Gastrocnemius medialis (tissue), 4 donors: Measurements from ENCODE around the gene NBEA. TPM values are rescaled to one million over a fixed set of nuclear protein-coding genes. Genes with fewer than 3 reads are reported as not detected.

ENCODE experiments used
- ATAC-seq, 2 donors: fragments of 150-250 bp; one replicate each; pipeline ENCODE4 v1.9.1; 2016
- DNase-seq, 2 donors: peaks; one replicate each; pipeline ENCODE4 v3.0.0-alpha.2; 2019
- H3K27ac ChIP-seq, 4 donors: fragments of 200-600 bp; sonication (generic); 1 replicate in 1 of 4; 2 replicates in 3 of 4; pipeline ENCODE4 v1.5.1; 2016 to 2018; ENCODE audit warnings: mild to moderate bottlenecking in 2 of 4, moderate library complexity in 1 of 4
- H3K27me3 ChIP-seq, 3 donors: fragments of 200-600 bp; sonication (generic) in 2 of 3; 1 replicate in 1 of 3; 2 replicates in 2 of 3; pipeline versions ENCODE4 v1.5.1 to v1.6.0; 2016 to 2019; ENCODE audit warnings: mild to moderate bottlenecking in 1 of 3, moderate library complexity in 1 of 3
- H3K36me3 ChIP-seq, 2 donors: fragments of 200-600 bp; sonication (generic) in 1 of 2; one replicate each; pipeline ENCODE4 v1.5.1; 2017 to 2018
- H3K4me1 ChIP-seq, 2 donors: fragments of 200-600 bp; sonication (generic) in 1 of 2; one replicate each; pipeline ENCODE4 v1.5.1; 2016 to 2017; ENCODE audit warnings: mild to moderate bottlenecking in 2 of 2
- H3K4me3 ChIP-seq, 4 donors: fragments of 200-600 bp; sonication (generic) in 3 of 4; 1 replicate in 1 of 4; 2 replicates in 3 of 4; pipeline ENCODE4 v1.5.1; 2016 to 2019; ENCODE audit warnings: mild to moderate bottlenecking in 2 of 4
- H3K9me3 ChIP-seq, 3 donors: fragments of 200-600 bp; sonication (generic) in 2 of 3; 1 replicate in 1 of 3; 2 replicates in 2 of 3; pipeline ENCODE4 v1.5.1; 2016 to 2019
- CTCF ChIP-seq, 5 experiments: fragments of 450-650 bp in 3 of 5; fragments of 200-600 bp in 2 of 5; sonication (generic) in 2 of 5; IDR thresholded peaks in 4 of 5; conservative IDR thresholded peaks in 1 of 5; 1 replicate in 4 of 5; 2 replicates in 1 of 5; pipeline ENCODE4 v1.5.1; 2016 to 2019; ENCODE audit warnings: antibody characterized with exemption in 5 of 5, mild to moderate bottlenecking in 3 of 5, moderate library complexity in 3 of 5
- POLR2A ChIP-seq, 2 donors: fragments of 450-650 bp; IDR thresholded peaks; one replicate each; pipeline ENCODE4 v1.6.1; 2017; ENCODE audit warnings: antibody characterized with exemption in 2 of 2, mild to moderate bottlenecking in 2 of 2, moderate library complexity in 2 of 2
- in situ Hi-C, 4 donors: fragments of 200-750 bp; cut with MboI; loops; one replicate each; pipeline versions ENCODE4 v1.15.0 to v1.8.0; 2017; ENCODE audit warnings: low sequenced_read_pairs in 4 of 4
- intact Hi-C: fragments of 100-400 bp; cut with DNase I; formaldehyde crosslinking; loops from one replicate; pipeline ENCODE4 v1.15.1; 2023; ENCODE audit warnings: low total_unique reads
- total RNA-seq, 4 donors: library from RNA; depleted of rRNA; stranded (reverse); fragments of >200 nt; gene quantifications; one replicate each; pipeline versions ENCODE4 v1.1.0 to v1.2.3, GENCODE V29; 2016

Gene NBEA
- total RNA-seq, 4 donors from 2014 or later: 4.1 to 5.1 (median 4.7) TPM

GRCh38 chr13:35706721-35707120 lies 764.7 kb downstream of the NBEA start:
- intact Hi-C loops: no loop called here
- Histone ChIP-seq H3K4me1 (no peaks in the 10 kb centered on the region), H3K27ac (no peak overlapping the region), H3K4me3 (no peak overlapping the region), H3K27me3 (no peaks in the 10 kb centered on the region), H3K9me3 (no peaks in the 10 kb centered on the region), H3K36me3 (no peaks in the 10 kb centered on the region)
- ATAC-seq: no peak
- TF ChIP-seq CTCF (IDR thresholded peaks at IDR 0.05 in 4 of 5, conservative IDR thresholded peaks at IDR 0.05 in 1 of 5): no peak
- no peak for TF ChIP-seq POLR2A (IDR thresholded peaks at IDR 0.05)
- in situ Hi-C loops: loop anchor here in 1 of 4 donors (25.0 kb wide), 1 partner anchor 494 kb away; no protein-coding TSS in a partner anchor
- DNase-seq: no peak

GRCh38 chr13:35711909-35712308 lies 769.8 kb downstream of the NBEA start:
- TF ChIP-seq CTCF (IDR thresholded peaks at IDR 0.05 in 4 of 5, conservative IDR thresholded peaks at IDR 0.05 in 1 of 5): no peak
- no peak for TF ChIP-seq POLR2A (IDR thresholded peaks at IDR 0.05)
- no peak overlapping the region for H3K4me3 ChIP-seq
- no peak overlapping the region for H3K27ac ChIP-seq
- H3K4me1 ChIP-seq: peaks cover 3 to 6% of the 10 kb centered on the region in 2 donors
- no peaks in the 10 kb centered on the region for H3K9me3 ChIP-seq
- in situ Hi-C loops (loop anchor here in 2 of 4 donors (10.0 to 25.0 kb wide), 2 partner anchors 243 to 500 kb away; no protein-coding TSS in a partner anchor), intact Hi-C loops (no loop called here)
- ATAC-seq (no peak), DNase-seq (no peak)
- no peaks in the 10 kb centered on the region for H3K27me3 ChIP-seq
- H3K36me3 ChIP-seq: no peaks in the 10 kb centered on the region

GRCh38 chr13:35712907-35713761 lies 771.1 kb downstream of the NBEA start:
- ATAC-seq: no peak
- Histone ChIP-seq H3K4me1 (peaks cover 3 to 6% of the 10 kb centered on the region in 2 donors), H3K36me3 (no peaks in the 10 kb centered on the region), H3K27ac (no peak overlapping the region), H3K27me3 (no peaks in the 10 kb centered on the region), H3K4me3 (no peak overlapping the region), H3K9me3 (no peaks in the 10 kb centered on the region)
- intact Hi-C loops (no loop called here), in situ Hi-C loops (loop anchor here in 2 of 4 donors (10.0 to 25.0 kb wide), 2 partner anchors 242 to 501 kb away; no protein-coding TSS in a partner anchor)
- no peak for TF ChIP-seq POLR2A (IDR thresholded peaks at IDR 0.05)
- no peak for TF ChIP-seq CTCF (IDR thresholded peaks at IDR 0.05 in 4 of 5, conservative IDR thresholded peaks at IDR 0.05 in 1 of 5)
- no peak for DNase-seq

- peaks cover 3 to 6% of the 10 kb centered on the region in 2 donors for H3K4me1 ChIP-seq
- peak overlapping the region in 2 of 4 donors; percentile 22 to 50 for H3K27ac ChIP-seq
- H3K36me3 ChIP-seq: no peaks in the 10 kb centered on the region
- no peaks in the 10 kb centered on the region for H3K27me3 ChIP-seq
- H3K9me3 ChIP-seq: no peaks in the 10 kb centered on the region
- no peak overlapping the region for H3K4me3 ChIP-seq
- intact Hi-C loops: no loop called here
- DNase-seq (no peak), ATAC-seq (no peak)
- in situ Hi-C loops: loop anchor here in 2 of 4 donors (10.0 to 25.0 kb wide), 2 partner anchors 241 to 502 kb away; no protein-coding TSS in a partner anchor
- TF ChIP-seq CTCF (IDR thresholded peaks at IDR 0.05 in 4 of 5, conservative IDR thresholded peaks at IDR 0.05 in 1 of 5) (no peak), POLR2A (IDR thresholded peaks at IDR 0.05) (no peak)
Measured at GRCh38 chr13:35714121-35714520, 772.1 kb downstream of the NBEA start.
